HG03469 (cell line): Measurements from ENCODE around the gene TTC23.
"Not testable (repeated sequence)": the region's sequence is repeated elsewhere in the genome, so short reads cannot be mapped to it uniquely, and the experiment has no call there.

ENCODE experiments used
- ATAC-seq: cut with Tn5 transposase; IDR thresholded peaks from one replicate; pipeline ENCODE4 v1.9.1; 2021; ENCODE audit warnings: mild to moderate bottlenecking, moderate library complexity, moderate number of reproducible peaks; ENCODE audit not compliant: unreplicated experiment

TTC23 gene

GRCh38 chr15:99207672-99208071, 41.7 kb downstream of the TTC23 start:
- ATAC-seq = no peak

DNA sequence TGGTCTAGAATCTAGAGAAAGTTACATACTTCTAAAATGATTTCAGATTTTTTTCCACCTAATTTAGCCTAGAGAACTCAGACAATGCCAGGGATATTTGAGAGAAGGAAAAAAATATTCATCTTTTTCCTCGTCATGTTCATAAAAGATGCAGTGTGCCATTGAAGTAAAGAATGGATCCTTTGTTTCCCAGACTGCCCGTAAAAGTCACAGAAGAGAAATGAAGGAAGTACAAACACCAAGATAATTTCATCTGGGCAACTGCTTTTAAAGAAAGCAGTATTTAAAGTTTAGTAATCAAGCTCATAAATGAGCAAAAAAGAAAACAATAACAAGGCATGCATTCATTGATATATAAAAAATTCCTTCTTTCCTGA, 47.2 kb downstream of the TTC23 start:
- no peak for ATAC-seq

GRCh38 chr15:99201408-99202175, 47.8 kb downstream of the TTC23 start:
- no peak for ATAC-seq

DNA sequence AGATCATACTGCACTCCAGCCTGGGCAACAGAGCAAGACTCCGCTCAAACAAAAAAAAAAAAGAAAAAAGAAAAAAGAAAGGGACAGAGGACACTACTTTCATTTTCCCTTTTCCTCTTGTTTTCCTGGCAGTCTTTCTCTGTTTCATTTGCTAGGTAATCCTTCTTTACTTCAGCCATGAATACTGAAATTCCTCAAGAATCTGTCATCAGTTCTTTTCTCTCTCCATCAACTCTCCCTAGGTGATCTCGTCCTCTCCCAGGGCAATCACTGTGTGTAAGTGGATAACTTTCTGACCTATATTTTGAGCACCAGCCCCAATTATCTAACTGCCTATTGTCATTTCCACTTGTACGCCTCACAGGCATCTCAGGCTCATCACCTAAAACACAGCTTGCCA, 51.5 kb downstream of the TTC23 start:
- ATAC-seq = no peak

DNA sequence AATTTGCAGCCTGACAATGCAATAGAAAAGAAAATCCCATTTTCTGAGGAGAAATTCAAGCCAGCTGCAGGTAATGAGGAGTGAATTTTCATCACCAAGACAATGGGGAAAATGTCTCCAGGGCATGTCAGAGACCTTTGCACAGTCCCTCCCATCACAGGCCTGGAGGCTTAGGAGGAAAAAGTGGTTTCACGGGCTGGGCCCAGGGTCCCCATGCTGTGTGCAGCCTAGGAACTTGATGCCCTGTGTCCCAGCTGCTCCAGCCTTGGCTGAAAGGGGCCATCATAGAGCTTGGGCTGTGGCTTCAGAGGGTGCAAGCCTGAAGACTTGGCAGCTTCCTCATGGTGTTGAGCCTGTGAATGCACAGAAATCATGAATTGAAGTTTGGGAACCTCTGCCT, 57.2 kb downstream of the TTC23 start:
- not testable (repeated sequence) for ATAC-seq

- ATAC-seq = no peak
Measured at GRCh38 chr15:99187936-99188335, 61.4 kb downstream of the TTC23 start.

DNA sequence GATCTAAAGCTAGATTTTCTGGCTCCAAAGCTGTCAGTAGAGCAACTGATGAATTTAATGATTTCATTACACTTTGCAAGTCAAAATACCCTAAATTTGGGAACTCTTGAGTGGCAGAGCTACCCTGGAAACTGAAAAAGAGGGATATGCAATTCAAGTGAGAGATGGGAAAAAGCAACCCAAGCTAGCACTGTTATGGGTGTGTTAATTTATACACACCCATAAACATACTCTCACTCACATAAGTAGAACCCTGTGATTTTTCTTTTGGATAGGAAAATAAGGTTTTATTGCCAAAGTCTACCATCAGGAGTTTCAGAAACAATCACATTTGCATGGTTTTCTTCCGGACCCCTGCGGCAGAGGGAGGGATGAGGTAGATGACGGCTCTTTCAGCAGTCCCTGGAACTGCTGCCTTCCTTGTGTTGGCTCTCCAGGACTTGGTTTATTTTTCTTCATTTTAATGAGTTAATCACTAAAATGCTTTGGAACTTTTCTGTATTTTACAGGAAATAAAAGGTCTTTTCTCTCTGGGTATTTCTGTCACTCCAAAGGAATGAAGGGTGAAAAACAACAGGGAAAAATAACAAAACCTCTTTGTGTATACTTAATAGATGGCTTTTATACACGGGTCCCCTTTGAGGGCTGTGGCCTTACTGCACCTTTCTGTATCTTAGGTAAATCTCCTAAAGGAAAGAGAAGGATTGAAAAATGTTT, 63.8 kb downstream of the TTC23 start:
- ATAC-seq = no peak

DNA sequence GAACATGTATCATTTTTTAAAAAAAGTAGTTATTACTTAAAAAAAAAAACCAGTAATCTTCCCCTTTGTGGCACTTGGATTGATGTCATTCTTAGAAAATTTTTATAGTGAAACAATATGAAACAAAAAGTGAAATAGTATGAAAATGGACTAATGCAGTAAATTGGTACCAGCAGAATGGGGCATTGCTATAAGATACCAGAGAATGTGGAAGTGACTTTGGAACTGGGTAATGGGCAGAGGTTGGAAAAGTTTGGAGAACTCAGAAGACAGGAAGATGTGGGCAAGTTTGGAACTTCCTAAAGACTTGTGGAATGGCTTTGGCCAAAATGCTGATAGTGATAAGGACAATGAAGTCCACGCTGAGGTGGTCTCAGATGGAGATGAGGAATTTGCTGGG, 66.6 kb downstream of the TTC23 start:
- ATAC-seq = no peak

DNA sequence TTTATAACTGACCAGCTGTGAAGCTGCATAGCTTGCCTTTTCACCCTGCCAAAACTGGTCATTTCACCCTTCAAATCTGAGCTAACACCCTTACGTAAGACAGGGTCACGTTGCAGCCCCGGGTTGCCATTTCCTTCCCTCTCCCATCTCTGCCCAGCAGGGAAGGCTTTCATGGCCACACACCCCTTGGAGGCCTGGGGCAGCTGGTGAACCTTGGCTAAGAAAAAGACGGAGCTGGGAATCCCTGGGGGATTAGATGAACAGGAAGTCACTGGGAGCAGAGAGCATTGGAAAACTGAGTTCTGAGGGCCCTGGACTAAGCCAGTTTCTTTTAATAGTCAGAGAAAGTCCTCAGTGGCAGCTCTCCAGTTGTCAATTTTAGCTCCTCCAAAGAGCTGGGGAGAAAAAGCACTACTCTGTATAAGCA, 67.8 kb downstream of the TTC23 start:
- no peak for ATAC-seq

DNA sequence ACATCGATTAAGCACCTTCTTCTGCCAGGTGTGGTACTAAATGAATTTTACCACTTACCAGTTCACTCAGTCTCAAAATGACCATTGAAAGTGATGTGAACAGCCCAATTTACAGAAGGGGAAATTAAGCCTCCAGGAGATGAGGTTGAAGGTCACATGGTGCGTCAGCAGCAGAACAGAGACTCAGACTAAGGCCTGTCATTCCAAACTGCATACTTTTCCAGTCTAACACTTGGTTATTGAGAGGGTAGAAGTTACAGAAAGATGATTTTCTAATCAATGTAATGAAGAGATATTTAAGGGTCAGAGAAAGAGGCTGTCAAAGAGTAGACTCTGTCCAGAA, 68.4 kb downstream of the TTC23 start:
- no peak for ATAC-seq

- no peak for ATAC-seq
Measured at GRCh38 chr15:99180086-99180963, 69.1 kb downstream of the TTC23 start.

DNA sequence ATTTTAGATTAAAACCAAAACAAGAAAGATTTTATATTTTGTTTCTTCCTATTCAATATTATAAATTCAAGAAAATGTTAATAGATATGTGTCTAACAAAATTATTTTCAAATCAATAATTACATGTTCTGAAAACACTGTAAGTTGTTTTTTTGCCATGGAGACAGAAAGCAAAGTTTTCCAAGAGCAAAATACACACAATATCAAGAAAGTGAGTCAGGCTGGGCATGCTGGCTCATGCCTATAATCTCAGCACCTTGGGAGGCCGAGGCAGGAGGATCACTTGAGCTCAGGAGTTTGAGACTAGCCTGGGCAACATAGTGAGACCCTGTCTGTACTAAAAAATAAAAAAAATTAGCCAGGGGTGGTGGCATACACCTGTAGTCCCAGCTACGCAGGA, 71.7 kb downstream of the TTC23 start:
- ATAC-seq = no peak

GRCh38 chr15:99176757-99177156, 72.6 kb downstream of the TTC23 start:
- no peak for ATAC-seq

GRCh38 chr15:99174567-99175395, 74.6 kb downstream of the TTC23 start:
- ATAC-seq = no peak

GRCh38 chr15:99172989-99173388, 76.4 kb downstream of the TTC23 start:
- no peak for ATAC-seq

DNA sequence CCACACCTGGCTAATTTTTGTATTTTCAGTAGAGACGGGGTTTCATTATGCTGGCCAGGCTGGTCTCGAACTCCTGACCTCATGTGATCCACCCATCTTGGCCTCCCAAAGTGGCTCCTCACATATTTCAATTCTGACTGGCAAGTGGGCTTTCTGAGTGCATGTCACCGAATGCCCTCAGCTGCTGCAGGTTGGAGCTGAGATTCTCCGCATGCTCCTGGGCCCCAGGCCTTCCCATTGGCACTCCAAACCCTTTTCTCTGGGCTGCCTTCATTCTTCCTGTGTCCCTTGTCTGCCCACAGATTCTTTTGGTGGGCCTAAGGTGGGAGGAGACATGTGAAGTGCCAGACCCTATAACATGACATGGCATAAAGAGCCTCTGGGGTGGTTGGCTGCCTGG, 77.2 kb downstream of the TTC23 start:
- ATAC-seq = no peak

DNA sequence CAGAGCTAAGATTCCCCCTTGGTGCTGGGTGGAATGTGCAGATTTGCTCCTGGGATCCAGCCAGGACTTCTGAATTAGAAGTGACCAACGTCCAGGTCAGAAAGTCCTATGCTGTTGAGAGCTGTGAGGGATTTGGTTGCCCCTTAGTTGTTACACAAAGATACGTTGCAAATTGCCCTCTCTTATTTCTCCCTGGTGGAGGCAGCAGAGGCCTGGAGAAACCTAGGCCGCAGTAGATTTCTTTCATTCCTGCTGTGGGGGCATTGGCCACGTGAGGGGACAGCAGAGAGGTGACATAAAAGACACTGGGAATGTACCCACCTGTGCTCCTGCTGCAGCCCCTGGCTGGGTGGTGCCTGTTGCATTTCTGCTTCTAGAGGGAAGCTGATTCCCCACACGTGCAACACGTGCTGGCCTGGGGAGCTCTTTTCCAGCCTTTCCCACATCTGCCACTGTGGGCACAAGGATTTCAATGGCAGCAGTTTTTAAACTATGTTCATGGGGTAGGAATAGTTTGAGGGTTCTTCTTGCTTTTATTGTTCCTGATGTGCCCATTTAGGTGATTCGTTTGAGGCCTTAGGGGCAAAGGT, 78.8 kb downstream of the TTC23 start:
- no peak for ATAC-seq

DNA sequence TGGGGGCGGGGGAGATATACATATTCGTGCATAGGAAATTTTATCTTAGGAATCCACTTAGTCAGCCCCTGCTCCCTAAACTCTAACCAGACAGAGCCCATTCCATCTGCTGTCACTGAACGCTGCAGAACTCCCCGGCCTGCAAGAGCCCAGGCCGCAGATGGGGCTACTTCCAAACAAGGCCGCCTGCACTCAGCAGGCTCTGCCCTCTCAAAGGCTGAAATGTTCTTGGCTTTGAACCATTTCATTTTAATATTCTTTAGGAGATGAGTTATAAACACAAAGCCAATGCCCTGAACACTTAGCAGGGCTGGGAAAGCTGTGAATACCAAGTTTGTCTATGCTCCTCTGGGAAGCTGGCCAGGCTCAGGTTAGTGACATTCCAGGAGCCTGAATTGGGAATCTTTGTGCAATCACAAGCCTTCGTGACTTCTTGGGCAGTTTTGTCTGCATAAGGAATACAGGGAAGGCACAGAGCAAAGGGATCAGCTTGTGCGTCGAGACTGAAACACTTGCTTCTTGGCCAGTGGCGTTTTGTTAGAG, 79.5 kb downstream of the TTC23 start:
- ATAC-seq = no peak

GRCh38 chr15:99168601-99169580, 80.5 kb downstream of the TTC23 start:
- ATAC-seq = no peak
